Cardiac muscle cell (in vitro differentiated cells and primary cell): ENCODE data around the gene KLHDC7B. TPM values are rescaled to one million over a fixed set of nuclear protein-coding genes. Genes with fewer than 3 reads are reported as not detected.

Source experiments
- DNase-seq, 2 donors: peaks; one replicate each; pipeline versions ENCODE4 v3.0.0 to v3.0.0-alpha.2; 2010 to 2017; ENCODE audit warnings: low read depth in 1 of 2, low spot score in 1 of 2
- H3K27ac ChIP-seq: fragments of 200-600 bp; sonication (generic); 2 replicates; pipeline ENCODE4 v1.5.1; 2016
- H3K27me3 ChIP-seq: fragments of 200-600 bp; sonication (generic); 2 replicates; pipeline ENCODE4 v1.6.0; 2016; ENCODE audit warnings: control low read depth
- H3K36me3 ChIP-seq: fragments of 200-600 bp; sonication (generic); 2 replicates; pipeline ENCODE4 v1.5.1; 2016; ENCODE audit warnings: control low read depth
- H3K4me1 ChIP-seq: fragments of 200-600 bp; sonication (generic); 2 replicates; pipeline ENCODE4 v1.8.1; 2017; ENCODE audit warnings: low read depth, mild to moderate bottlenecking, mixed run types
- H3K4me3 ChIP-seq: fragments of 200-600 bp; sonication (generic); 2 replicates; pipeline ENCODE4 v1.5.1; 2016; ENCODE audit warnings: mild to moderate bottlenecking
- H3K9me3 ChIP-seq: fragments of 200-600 bp; sonication (generic); 2 replicates; pipeline ENCODE4 v1.5.1; 2017; ENCODE audit warnings: low read depth, mild to moderate bottlenecking, control low read depth
- CTCF ChIP-seq: IDR thresholded peaks from 2 replicates; pipeline ENCODE4 v1.5.1; 2012; ENCODE audit warnings: low read depth, mild to moderate bottlenecking, low read length
- polyA plus RNA-seq: library from polyadenylated mRNA; unstranded; fragments of >200 nt; fragmentation: Nextera tagmentation; extraction: Ambion mirVana; gene quantifications from 2 replicates; pipeline ENCODE4 v1.2.1, GENCODE V29; 2016
- total RNA-seq: library from RNA; depleted of rRNA; stranded (reverse); fragments of >200 nt; gene quantifications from 2 replicates; pipeline ENCODE4 v1.2.3, GENCODE V29; 2016

The KLHDC7B gene
- total and polyA plus RNA-seq, 2 experiments from 2014 or later = 0.18 to 0.45 TPM

- DNase-seq = no peak
- Histone ChIP-seq H3K27me3 (peaks cover 27% of the 10 kb centered on the region), H3K4me3 (no peak overlapping the region)
These were observed 16.2 kb upstream of the KLHDC7B start for GRCh38 chr22:50529416-50529896.

GRCh38 chr22:50529897-50530579, 15.7 kb upstream of the KLHDC7B start, which contains the start of gene TYMP:
Gene TYMP (minus strand): TSS chr22:50530012. CDS start chr22:50529709, 303 bp downstream.
- H3K27ac ChIP-seq = no peak within 1 kb of the TSS
- peaks cover 27% of the 10 kb centered on the region for H3K27me3 ChIP-seq
- H3K36me3 ChIP-seq = no peaks in the 10 kb centered on the region
- H3K9me3 ChIP-seq = no peaks in the 10 kb centered on the region
- peak in 1 of 2 donors; percentile 94 for DNase-seq
- no peak for TF ChIP-seq CTCF
- peaks cover 20% of the 10 kb centered on the region for H3K4me1 ChIP-seq
- H3K4me3 ChIP-seq = peak within 1 kb of the TSS; percentile 42

More at GRCh38 chr22:50529416-50529896, 16.2 kb upstream of the KLHDC7B start:
- Histone ChIP-seq H3K9me3 (no peaks in the 10 kb centered on the region), H3K4me1 (peaks cover 20% of the 10 kb centered on the region), H3K36me3 (no peaks in the 10 kb centered on the region), H3K27ac (no peak overlapping the region)
- no peak for TF ChIP-seq CTCF

GRCh38 chr22:50530580-50530876, 15.2 kb upstream of the KLHDC7B start:
- no peak for DNase-seq
- H3K27me3 ChIP-seq = peaks cover 27% of the 10 kb centered on the region
- H3K27ac ChIP-seq = no peak overlapping the region
- no peak for TF ChIP-seq CTCF
- peaks cover 20% of the 10 kb centered on the region for H3K4me1 ChIP-seq
- no peaks in the 10 kb centered on the region for H3K9me3 ChIP-seq
- peak overlapping the region; percentile 42 for H3K4me3 ChIP-seq
- no peaks in the 10 kb centered on the region for H3K36me3 ChIP-seq

- no peak overlapping the region for H3K27ac ChIP-seq
- peak; percentile 74 to 95 for DNase-seq
These were observed 14.7 kb upstream of the KLHDC7B start for GRCh38 chr22:50530877-50531545.

GRCh38 chr22:50531546-50531961, 14.1 kb upstream of the KLHDC7B start:
- Histone ChIP-seq H3K36me3 (no peaks in the 10 kb centered on the region), H3K4me1 (peaks cover 18% of the 10 kb centered on the region), H3K27me3 (peaks cover 27% of the 10 kb centered on the region), H3K9me3 (no peaks in the 10 kb centered on the region), H3K4me3 (peak overlapping the region; percentile 42), H3K27ac (no peak overlapping the region)
- no peak for TF ChIP-seq CTCF
- DNase-seq = peak in 1 of 2 donors; percentile 65

More at GRCh38 chr22:50530877-50531545, 14.7 kb upstream of the KLHDC7B start:
- Histone ChIP-seq H3K4me1 (peaks cover 20% of the 10 kb centered on the region), H3K9me3 (no peaks in the 10 kb centered on the region), H3K36me3 (no peaks in the 10 kb centered on the region), H3K4me3 (peak overlapping the region; percentile 42), H3K27me3 (peaks cover 27% of the 10 kb centered on the region)
- TF ChIP-seq CTCF = no peak
